Measurements from ENCODE around the gene ABLIM3. TPM values are rescaled to one million over a fixed set of nuclear protein-coding genes. Genes with fewer than 3 reads are reported as not detected.

ABLIM3 gene
- total and polyA plus RNA-seq, 2 of the 8 experiments (the other 6 are each of a cell fraction or from before 2014, with no cell fraction given) = 0.36 to 0.56 TPM

DNA sequence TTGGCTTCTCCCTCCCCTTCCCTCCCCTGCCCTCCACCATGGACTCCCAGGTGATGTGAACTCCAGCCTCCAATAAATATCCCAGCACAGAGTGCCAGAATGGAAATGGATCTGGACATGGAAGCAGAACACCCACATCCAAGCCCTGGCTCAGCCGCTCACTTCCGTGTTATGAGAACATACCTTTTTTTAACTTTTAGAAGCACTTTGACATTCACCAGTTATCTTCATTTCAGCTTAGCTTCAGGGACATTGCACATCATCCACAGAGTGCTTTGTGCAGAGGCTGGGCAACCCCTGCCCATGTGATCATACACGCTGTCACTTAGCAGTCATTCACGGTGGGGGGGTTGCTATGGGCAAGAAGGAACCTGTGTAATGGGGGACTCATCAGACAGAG is 139.5 kb downstream of the ABLIM3 start:
- Histone ChIP-seq H3K79me1 (ENCODE audit: low read depth, low read length) (no peaks in the 10 kb centered on the region), H3K9ac (replicated peaks in 1 of 4; ENCODE audit: extremely low read depth in 1 of 4, low read depth in 3 of 4, low read length in 3 of 4) (no peak overlapping the region), H2AK5ac (ENCODE audit: low read depth, low read length) (no peak overlapping the region), H3K23me2 (ENCODE audit: low read depth, low read length) (no peaks in the 10 kb centered on the region), H2BK15ac (ENCODE audit: low read length) (no peak overlapping the region), H3K36me3 (ENCODE audit: control insufficient read depth in 2 of 4, insufficient read depth in 4 of 4, low read length in 3 of 4) (no peaks in the 10 kb centered on the region; a peak in 1 of 8 replicates), H3K4me2 (ENCODE audit: insufficient read depth in 1 of 2, low read depth in 2 of 2, low read length in 2 of 2) (no peak overlapping the region), H2AFZ (ENCODE audit: low read length) (no peak overlapping the region), H4K5ac (ENCODE audit: insufficient read length, low read depth, low read length) (no peak overlapping the region), H2BK5ac (ENCODE audit: low read depth, low read length) (no peak overlapping the region), H3K79me2 (ENCODE audit: control insufficient read depth in 1 of 2, insufficient read depth in 2 of 2, low read length in 2 of 2) (no peaks in the 10 kb centered on the region), H3K14ac (ENCODE audit: insufficient read length) (no peak overlapping the region), H3K27me3 (replicated peaks in 1 of 4; ENCODE audit: control insufficient read depth in 3 of 4, extremely low read depth in 1 of 4, insufficient read depth in 3 of 4, low read length in 3 of 4) (no peaks in the 10 kb centered on the region; a peak in 1 of 7 replicates), H3K18ac (ENCODE audit: extremely low read depth, low read length) (no peak overlapping the region), H3K56ac (replicated peaks; ENCODE audit: insufficient read length, low read depth, low read length) (no peak overlapping the region), H2BK120ac (replicated peaks; ENCODE audit: low read depth, low read length) (no peak overlapping the region), H3K4ac (replicated peaks; ENCODE audit: insufficient read length, low read depth, low read length) (no peak overlapping the region), H3K4me3 (ENCODE audit: extremely low read depth in 1 of 4, insufficient read depth in 2 of 4, low read depth in 3 of 4, low read length in 4 of 4) (no peak overlapping the region), H4K20me1 (replicated peaks in 1 of 2; ENCODE audit: control insufficient read depth in 1 of 2, insufficient read depth in 2 of 2, low read length in 2 of 2) (no peaks in the 10 kb centered on the region), H2BK12ac (ENCODE audit: low read depth, low read length) (no peak overlapping the region), H4K8ac (ENCODE audit: extremely low read depth, insufficient read depth, low read length) (no peak overlapping the region), H3K23ac (ENCODE audit: insufficient read length) (no peak overlapping the region), H4K91ac (replicated peaks; ENCODE audit: insufficient read length, low read length) (no peak overlapping the region), H2BK20ac (ENCODE audit: low read length) (no peak overlapping the region), H3K9me3 (ENCODE audit: insufficient read depth in 2 of 2, low read depth in 1 of 2, low read length in 1 of 2) (no peaks in the 10 kb centered on the region), H3K27ac (ENCODE audit: low read depth, low read length) (no peak overlapping the region), H3K4me1 (replicated peaks in 1 of 4; ENCODE audit: control insufficient read depth in 3 of 4, insufficient read depth in 4 of 4, low read length in 3 of 4) (no peaks in the 10 kb centered on the region)
- POLR2A ChIA-PET (ENCODE audit: partially characterized antibody) = no interaction called here
- no peak for FAIRE-seq
- no peak for DNase-seq (ENCODE audit: low read depth in 1 of 2, low spot score in 2 of 2)
- 93% methylated on average over 4 of the region's 4 CpGs; no CpG with 5 or more reads in 1 of the 2 experiments for WGBS, 2 experiments (ENCODE audit: extremely low coverage in 1 of 2, insufficient coverage in 1 of 2, insufficient read length in 1 of 2, insufficient replicate concordance in 2 of 2, low coverage in 1 of 2, low lambda C conversion rate in 2 of 2, missing lambda C conversion rate in 1 of 2)
- CTCF ChIA-PET (ENCODE audit: partially characterized antibody) = interaction anchor here (1.8 to 1.9 kb wide), 2 partner anchors 8 to 16 kb away, joined by 5 to 8 read pairs; no protein-coding TSS in a partner anchor
- TF ChIP-seq SUZ12 (IDR thresholded peaks at IDR 0.05; ENCODE audit: low read length) (no peak), BCL11A (IDR thresholded peaks at IDR 0.05; ENCODE audit: low read depth in 2 of 2, low read length in 2 of 2) (no peak), HDAC2 (IDR thresholded peaks at IDR 0.05; ENCODE audit: borderline replicate concordance in 1 of 2, low read depth in 2 of 2, low read length in 2 of 2) (no peak), CHD1 (IDR thresholded peaks at IDR 0.05; ENCODE audit: low read depth, low read length) (no peak), TAF1 (IDR thresholded peaks at IDR 0.05; ENCODE audit: low read depth, low read length) (no peak), SIRT6 (IDR thresholded peaks at IDR 0.05; ENCODE audit: low read length) (no peak), RNF2 (IDR thresholded peaks at IDR 0.05; ENCODE audit: borderline replicate concordance, low read depth, low read length, missing control alignments, poor library complexity, severe bottlenecking) (no peak), FOSL1 (IDR thresholded peaks at IDR 0.05; ENCODE audit: insufficient read depth, low read depth, low read length) (no peak), GTF2F1 (IDR thresholded peaks at IDR 0.05; ENCODE audit: borderline replicate concordance, low read depth, low read length) (no peak), EGR1 (IDR thresholded peaks at IDR 0.05; ENCODE audit: borderline replicate concordance, low read depth, low read length) (no peak)
- TF ChIP-seq, protein P1, sequence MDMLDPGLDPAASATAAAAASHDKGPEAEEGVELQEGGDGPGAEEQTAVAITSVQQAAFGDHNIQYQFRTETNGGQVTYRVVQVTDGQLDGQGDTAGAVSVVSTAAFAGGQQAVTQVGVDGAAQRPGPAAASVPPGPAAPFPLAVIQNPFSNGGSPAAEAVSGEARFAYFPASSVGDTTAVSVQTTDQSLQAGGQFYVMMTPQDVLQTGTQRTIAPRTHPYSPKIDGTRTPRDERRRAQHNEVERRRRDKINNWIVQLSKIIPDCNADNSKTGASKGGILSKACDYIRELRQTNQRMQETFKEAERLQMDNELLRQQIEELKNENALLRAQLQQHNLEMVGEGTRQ (IDR thresholded peaks at IDR 0.05; ENCODE audit: low read length) = no peak
- TF ChIP-seq, protein P2, sequence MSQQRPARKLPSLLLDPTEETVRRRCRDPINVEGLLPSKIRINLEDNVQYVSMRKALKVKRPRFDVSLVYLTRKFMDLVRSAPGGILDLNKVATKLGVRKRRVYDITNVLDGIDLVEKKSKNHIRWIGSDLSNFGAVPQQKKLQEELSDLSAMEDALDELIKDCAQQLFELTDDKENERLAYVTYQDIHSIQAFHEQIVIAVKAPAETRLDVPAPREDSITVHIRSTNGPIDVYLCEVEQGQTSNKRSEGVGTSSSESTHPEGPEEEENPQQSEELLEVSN (IDR thresholded peaks at IDR 0.05) = no peak
